ENCODE measurements around the gene FAM162B.

DNA sequence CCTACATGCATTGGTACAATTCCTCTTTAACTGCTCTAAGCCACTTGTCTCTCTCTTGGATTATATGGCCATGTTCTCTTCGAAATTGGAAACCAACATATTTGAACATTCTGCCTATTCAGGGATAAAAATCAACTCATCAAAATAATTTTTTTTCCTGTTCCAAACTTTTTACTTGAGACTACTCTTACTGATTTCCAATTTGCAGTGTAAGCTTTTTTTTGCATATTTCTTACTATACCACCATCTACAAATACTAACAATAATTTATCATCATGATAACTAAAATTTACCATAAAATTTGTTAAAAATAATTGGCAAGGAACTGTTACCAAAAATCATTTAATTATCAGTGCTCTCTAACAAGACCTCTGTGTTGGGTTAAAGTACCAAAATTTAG lies 6.9 kb upstream of the FAM162B start:
- TF ChIP-seq CTCF (IDR thresholded peaks at IDR 0.05; ENCODE audit: low read depth, low read length, poor library complexity, severe bottlenecking) (no peak), EZH2phosphoT487 (IDR thresholded peaks at IDR 0.05; ENCODE audit: borderline replicate concordance, low read length) (no peak)
